ENCODE measurements around the gene CALHM6. TPM values are rescaled to one million over a fixed set of nuclear protein-coding genes. Genes with fewer than 3 reads are reported as not detected.
A peak's percentile ranks its signal among the peaks of the same experiment; 100 is the strongest.

The CALHM6 gene
- total and polyA plus RNA-seq, 9 of the 15 experiments (the other 6 are each of a cell fraction or from before 2014, with no cell fraction given): 0.24 TPM; not detected in 8

DNA sequence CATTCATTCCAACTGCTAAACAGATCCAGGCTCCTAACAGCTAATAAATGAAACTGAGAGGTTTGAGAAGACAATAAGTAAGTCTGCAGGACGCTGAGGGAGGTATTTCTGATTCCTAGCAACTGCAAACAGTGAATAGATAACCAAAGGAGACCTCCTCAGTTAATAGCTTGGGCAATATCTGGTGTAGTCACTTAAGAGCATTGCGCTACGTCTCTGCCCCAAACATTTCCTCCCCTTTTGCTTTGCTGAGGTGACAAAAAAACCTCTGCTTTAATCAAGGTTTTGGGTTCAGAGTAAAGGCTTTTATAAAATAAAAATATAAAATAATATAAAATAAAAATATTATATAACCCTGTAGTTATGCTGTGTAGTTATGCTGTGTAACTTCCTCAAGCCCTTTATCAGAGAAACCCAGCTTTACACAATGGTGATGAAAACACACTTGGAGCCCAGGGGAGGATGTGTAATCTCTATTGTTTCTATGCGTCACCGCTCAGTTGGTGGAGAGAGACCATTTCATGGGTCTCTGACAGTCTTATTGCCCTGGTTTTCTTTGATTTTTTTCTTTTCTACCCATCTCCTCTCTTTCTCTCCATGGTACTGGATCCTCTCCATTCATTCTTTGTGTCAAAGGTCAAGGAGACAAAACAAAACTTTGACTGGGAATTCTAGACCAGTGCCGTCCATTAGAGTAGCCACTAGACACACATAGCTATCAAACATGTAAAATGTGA, 31.3 kb downstream of the CALHM6 start (continued):
- TF ChIP-seq KDM2B (CRISPR knock-in tag; IDR thresholded peaks at IDR 0.05) (no peak), ZNF121 (CRISPR knock-in tag; conservative IDR thresholded peaks at IDR 0.05) (no peak), MEF2D (tag; conservative IDR thresholded peaks at IDR 0.05; ENCODE audit: low read depth) (no peak), NFIC (IDR thresholded peaks at IDR 0.05) (peak; percentile 34; the same call in 1 of the 2 replicates), MECOM (CRISPR knock-in tag; IDR thresholded peaks at IDR 0.05) (0 out of 2 replicates have a peak, but pooled peaks have one; percentile 28), ZNF668 (CRISPR knock-in tag; IDR thresholded peaks at IDR 0.05) (no peak), ZFP36 (IDR thresholded peaks at IDR 0.05; ENCODE audit: low read depth, low read length, partially characterized antibody) (no peak), PTRF (tag; IDR thresholded peaks at IDR 0.05) (no peak), HSF4 (CRISPR knock-in tag; IDR thresholded peaks at IDR 0.05; ENCODE audit: borderline replicate concordance) (no peak), ETV6 (IDR thresholded peaks at IDR 0.05; ENCODE audit: borderline replicate concordance in 1 of 2, low read depth in 2 of 2, low read length in 1 of 2) (no peak), ETV6 (CRISPR knock-in tag; IDR thresholded peaks at IDR 0.05; ENCODE audit: borderline replicate concordance) (no peak), NR2C1 (IDR thresholded peaks at IDR 0.05) (peak; percentile 65), NR2C1 (tag; IDR thresholded peaks at IDR 0.05) (peak; percentile 64), SPI1 (IDR thresholded peaks at IDR 0.05; ENCODE audit: borderline replicate concordance, low read depth, low read length) (0 out of 2 replicates have a peak, but pooled peaks have one; percentile 14), CEBPG (CRISPR knock-in tag; IDR thresholded peaks at IDR 0.05) (peak; percentile 73), CEBPG (tag; conservative IDR thresholded peaks at IDR 0.05 in 1 of 2, IDR thresholded peaks at IDR 0.05 in 1 of 2) (peak in 1 of 2 experiments; percentile 79; a peak in 3 of 4 replicates), KDM4B (IDR thresholded peaks at IDR 0.05; ENCODE audit: borderline replicate concordance in 2 of 2, low read depth in 1 of 2) (no peak), ZSCAN32 (CRISPR knock-in tag; IDR thresholded peaks at IDR 0.05) (no peak), ZNF184 (CRISPR knock-in tag; IDR thresholded peaks at IDR 0.05) (no peak), HDAC6 (IDR thresholded peaks at IDR 0.05; ENCODE audit: low read depth, low read length) (no peak)
- TF ChIP-seq, protein P1, sequence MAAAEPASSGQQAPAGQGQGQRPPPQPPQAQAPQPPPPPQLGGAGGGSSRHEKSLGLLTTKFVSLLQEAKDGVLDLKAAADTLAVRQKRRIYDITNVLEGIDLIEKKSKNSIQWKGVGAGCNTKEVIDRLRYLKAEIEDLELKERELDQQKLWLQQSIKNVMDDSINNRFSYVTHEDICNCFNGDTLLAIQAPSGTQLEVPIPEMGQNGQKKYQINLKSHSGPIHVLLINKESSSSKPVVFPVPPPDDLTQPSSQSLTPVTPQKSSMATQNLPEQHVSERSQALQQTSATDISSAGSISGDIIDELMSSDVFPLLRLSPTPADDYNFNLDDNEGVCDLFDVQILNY (CRISPR knock-in tag; IDR thresholded peaks at IDR 0.05): no peak
- TF ChIP-seq, protein P2, sequence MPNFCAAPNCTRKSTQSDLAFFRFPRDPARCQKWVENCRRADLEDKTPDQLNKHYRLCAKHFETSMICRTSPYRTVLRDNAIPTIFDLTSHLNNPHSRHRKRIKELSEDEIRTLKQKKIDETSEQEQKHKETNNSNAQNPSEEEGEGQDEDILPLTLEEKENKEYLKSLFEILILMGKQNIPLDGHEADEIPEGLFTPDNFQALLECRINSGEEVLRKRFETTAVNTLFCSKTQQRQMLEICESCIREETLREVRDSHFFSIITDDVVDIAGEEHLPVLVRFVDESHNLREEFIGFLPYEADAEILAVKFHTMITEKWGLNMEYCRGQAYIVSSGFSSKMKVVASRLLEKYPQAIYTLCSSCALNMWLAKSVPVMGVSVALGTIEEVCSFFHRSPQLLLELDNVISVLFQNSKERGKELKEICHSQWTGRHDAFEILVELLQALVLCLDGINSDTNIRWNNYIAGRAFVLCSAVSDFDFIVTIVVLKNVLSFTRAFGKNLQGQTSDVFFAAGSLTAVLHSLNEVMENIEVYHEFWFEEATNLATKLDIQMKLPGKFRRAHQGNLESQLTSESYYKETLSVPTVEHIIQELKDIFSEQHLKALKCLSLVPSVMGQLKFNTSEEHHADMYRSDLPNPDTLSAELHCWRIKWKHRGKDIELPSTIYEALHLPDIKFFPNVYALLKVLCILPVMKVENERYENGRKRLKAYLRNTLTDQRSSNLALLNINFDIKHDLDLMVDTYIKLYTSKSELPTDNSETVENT (CRISPR knock-in tag; IDR thresholded peaks at IDR 0.05): no peak
- TF ChIP-seq, protein P3, sequence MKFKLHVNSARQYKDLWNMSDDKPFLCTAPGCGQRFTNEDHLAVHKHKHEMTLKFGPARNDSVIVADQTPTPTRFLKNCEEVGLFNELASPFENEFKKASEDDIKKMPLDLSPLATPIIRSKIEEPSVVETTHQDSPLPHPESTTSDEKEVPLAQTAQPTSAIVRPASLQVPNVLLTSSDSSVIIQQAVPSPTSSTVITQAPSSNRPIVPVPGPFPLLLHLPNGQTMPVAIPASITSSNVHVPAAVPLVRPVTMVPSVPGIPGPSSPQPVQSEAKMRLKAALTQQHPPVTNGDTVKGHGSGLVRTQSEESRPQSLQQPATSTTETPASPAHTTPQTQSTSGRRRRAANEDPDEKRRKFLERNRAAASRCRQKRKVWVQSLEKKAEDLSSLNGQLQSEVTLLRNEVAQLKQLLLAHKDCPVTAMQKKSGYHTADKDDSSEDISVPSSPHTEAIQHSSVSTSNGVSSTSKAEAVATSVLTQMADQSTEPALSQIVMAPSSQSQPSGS (CRISPR knock-in tag; IDR thresholded peaks at IDR 0.05): no peak
- TF ChIP-seq, protein P4, sequence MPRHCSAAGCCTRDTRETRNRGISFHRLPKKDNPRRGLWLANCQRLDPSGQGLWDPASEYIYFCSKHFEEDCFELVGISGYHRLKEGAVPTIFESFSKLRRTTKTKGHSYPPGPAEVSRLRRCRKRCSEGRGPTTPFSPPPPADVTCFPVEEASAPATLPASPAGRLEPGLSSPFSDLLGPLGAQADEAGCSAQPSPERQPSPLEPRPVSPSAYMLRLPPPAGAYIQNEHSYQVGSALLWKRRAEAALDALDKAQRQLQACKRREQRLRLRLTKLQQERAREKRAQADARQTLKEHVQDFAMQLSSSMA (CRISPR knock-in tag; IDR thresholded peaks at IDR 0.05): no peak
